ENCODE results near the gene TRPV6. TPM values are rescaled to one million over a fixed set of nuclear protein-coding genes. Genes with fewer than 3 reads are reported as not detected.

The TRPV6 gene
- total RNA-seq, 4 donors from 2014 or later = 0.25 to 2.9 (median 1.2) TPM

GRCh38 chr7:142822714-142823113, 62.8 kb downstream of the TRPV6 start:
- no peak for DNase-seq
- H3K4me3 ChIP-seq (replicated peaks in 1 of 3) = no peak overlapping the region
- intact Hi-C loops (cut with DNase I) = no loop called here
- no peaks in the 10 kb centered on the region for H3K4me1 ChIP-seq
- no peaks in the 10 kb centered on the region for H3K27me3 ChIP-seq
- H3K9me3 ChIP-seq = no peaks in the 10 kb centered on the region
- WGBS, 2 donors = 1% methylated on average over 1 of the region's 1 CpG
- TF ChIP-seq POLR2A (IDR thresholded peaks at IDR 0.05) = no peak
- TF ChIP-seq, protein P1, sequence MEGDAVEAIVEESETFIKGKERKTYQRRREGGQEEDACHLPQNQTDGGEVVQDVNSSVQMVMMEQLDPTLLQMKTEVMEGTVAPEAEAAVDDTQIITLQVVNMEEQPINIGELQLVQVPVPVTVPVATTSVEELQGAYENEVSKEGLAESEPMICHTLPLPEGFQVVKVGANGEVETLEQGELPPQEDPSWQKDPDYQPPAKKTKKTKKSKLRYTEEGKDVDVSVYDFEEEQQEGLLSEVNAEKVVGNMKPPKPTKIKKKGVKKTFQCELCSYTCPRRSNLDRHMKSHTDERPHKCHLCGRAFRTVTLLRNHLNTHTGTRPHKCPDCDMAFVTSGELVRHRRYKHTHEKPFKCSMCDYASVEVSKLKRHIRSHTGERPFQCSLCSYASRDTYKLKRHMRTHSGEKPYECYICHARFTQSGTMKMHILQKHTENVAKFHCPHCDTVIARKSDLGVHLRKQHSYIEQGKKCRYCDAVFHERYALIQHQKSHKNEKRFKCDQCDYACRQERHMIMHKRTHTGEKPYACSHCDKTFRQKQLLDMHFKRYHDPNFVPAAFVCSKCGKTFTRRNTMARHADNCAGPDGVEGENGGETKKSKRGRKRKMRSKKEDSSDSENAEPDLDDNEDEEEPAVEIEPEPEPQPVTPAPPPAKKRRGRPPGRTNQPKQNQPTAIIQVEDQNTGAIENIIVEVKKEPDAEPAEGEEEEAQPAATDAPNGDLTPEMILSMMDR (IDR thresholded peaks at IDR 0.05) = no peak
- no peaks in the 10 kb centered on the region for H3K36me3 ChIP-seq
- no peak overlapping the region for H3K27ac ChIP-seq

Other genes with a start within 250 kb of the TRPV6 start
- gene PRSS1, start 136.3 kb downstream of the TRPV6 start, total RNA-seq = 1 to 10 TPM in 1 of 4 donors, not detected in 3; 1.2 TPM
- gene PRSS2, start 114.8 kb downstream of the TRPV6 start, total RNA-seq = not detected
- 10 to 100 TPM; 20.0 to 46.2 (median 27.4) TPM for gene EPHB6, start 30.7 kb downstream of the TRPV6 start, total RNA-seq
- not detected for gene TRPV5, start 48.0 kb upstream of the TRPV6 start, total RNA-seq
- under 1 TPM in 1 of 4 donors, not detected in 3; 0.67 TPM for gene LLCFC1, start 53.7 kb upstream of the TRPV6 start, total RNA-seq
- gene KEL, start 76.6 kb upstream of the TRPV6 start, total RNA-seq = 1 to 10 TPM in 1 of 4 donors, under 1 TPM in 3; 0.29 to 2.0 (median 0.49) TPM
- gene OR9A2, start 141.4 kb upstream of the TRPV6 start, total RNA-seq = 1 to 10 TPM in 1 of 4 donors, not detected in 3; 1.2 TPM
- not detected for gene OR6V1, start 166.6 kb upstream of the TRPV6 start, total RNA-seq
- not detected for gene PIP, start 246.3 kb upstream of the TRPV6 start, total RNA-seq

All from thyroid gland (tissue), 4 donors.